Peyer's patch (tissue), 4 donors: ENCODE data around the gene HTR4.

ENCODE experiments used
- CTCF ChIP-seq, 6 experiments: fragments of 450-650 bp in 4 of 6; fragments of 200-600 bp in 2 of 6; sonication (generic) in 1 of 6; IDR thresholded peaks; one replicate each; pipeline ENCODE4 v1.5.1; 2017 to 2019; ENCODE audit warnings: antibody characterized with exemption in 6 of 6, mild to moderate bottlenecking in 3 of 6, moderate library complexity in 1 of 6
- POLR2A ChIP-seq, 2 donors: fragments of 450-650 bp; IDR thresholded peaks; one replicate each; pipeline ENCODE4 v1.5.1; 2017; ENCODE audit warnings: antibody characterized with exemption in 2 of 2, mild to moderate bottlenecking in 2 of 2, moderate library complexity in 2 of 2

- TF ChIP-seq CTCF (IDR thresholded peaks at IDR 0.05) (no peak), POLR2A (IDR thresholded peaks at IDR 0.05) (no peak)
These were observed 154.9 kb downstream of the HTR4 start for GRCh38 chr5:148499452-148499851.
